ENCODE data around the gene GRB10. TPM values are rescaled to one million over a fixed set of nuclear protein-coding genes. Genes with fewer than 3 reads are reported as not detected.
A peak's percentile ranks its signal among the peaks of the same experiment; 100 is the strongest.

The GRB10 gene
- total RNA-seq, 1 donor from 2014 or later, result 67.7 TPM

DNA sequence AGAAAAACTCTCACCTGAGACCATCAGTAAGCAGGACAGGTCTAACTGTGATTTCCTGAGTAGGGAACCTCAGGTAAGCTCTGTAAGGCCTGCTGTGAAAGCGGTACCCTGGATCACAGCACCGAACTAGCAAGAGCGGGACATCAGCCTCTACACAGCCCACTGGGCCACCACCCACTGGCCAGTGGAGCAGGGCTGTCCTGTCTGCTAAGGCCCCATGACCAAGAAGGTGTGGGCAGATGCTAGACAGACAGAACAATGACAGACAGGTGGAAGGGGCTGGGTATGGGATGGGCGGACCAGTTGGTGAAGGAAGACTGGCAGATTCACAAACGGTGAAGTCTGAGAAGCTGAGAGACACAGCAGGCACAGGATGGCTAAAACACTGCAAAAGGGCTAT, 138.1 kb downstream of the GRB10 start:
- FAIRE-seq, result no peak
- no peak for DNase-seq (ENCODE audit: low read depth)
- Histone ChIP-seq H3K36me3 (ENCODE audit: control insufficient read depth, insufficient read depth, low read length) (no peaks in the 10 kb centered on the region), H3K4me3 (ENCODE audit: low read depth, low read length) (no peak overlapping the region), H3K27me3 (ENCODE audit: control insufficient read depth, insufficient read depth, low read length) (no peaks in the 10 kb centered on the region)
- TF ChIP-seq, protein P1, sequence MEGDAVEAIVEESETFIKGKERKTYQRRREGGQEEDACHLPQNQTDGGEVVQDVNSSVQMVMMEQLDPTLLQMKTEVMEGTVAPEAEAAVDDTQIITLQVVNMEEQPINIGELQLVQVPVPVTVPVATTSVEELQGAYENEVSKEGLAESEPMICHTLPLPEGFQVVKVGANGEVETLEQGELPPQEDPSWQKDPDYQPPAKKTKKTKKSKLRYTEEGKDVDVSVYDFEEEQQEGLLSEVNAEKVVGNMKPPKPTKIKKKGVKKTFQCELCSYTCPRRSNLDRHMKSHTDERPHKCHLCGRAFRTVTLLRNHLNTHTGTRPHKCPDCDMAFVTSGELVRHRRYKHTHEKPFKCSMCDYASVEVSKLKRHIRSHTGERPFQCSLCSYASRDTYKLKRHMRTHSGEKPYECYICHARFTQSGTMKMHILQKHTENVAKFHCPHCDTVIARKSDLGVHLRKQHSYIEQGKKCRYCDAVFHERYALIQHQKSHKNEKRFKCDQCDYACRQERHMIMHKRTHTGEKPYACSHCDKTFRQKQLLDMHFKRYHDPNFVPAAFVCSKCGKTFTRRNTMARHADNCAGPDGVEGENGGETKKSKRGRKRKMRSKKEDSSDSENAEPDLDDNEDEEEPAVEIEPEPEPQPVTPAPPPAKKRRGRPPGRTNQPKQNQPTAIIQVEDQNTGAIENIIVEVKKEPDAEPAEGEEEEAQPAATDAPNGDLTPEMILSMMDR (IDR thresholded peaks at IDR 0.05; ENCODE audit: insufficient read depth, low read length, severe bottlenecking), result no peak

DNA sequence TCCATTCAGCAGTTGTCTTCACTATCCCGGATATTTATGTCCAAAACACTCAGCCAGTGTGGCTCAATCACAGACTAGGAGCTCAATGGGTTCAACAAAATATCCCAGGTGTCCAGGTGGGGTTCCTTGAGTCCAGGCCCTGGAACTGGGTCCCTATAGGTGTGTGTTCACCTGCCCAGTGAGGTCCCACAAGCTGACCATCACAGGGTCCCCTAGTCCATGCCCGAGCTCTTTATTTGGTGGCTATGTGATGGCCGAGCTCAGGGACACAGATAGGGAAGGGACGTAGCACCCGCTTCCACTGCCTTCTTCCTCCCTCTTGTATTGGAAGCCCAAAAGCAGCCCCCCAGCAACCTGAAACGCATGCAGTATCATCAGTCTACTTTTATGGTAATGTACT, 138.6 kb downstream of the GRB10 start:
- Histone ChIP-seq H3K27me3 (ENCODE audit: control insufficient read depth, insufficient read depth, low read length) (no peaks in the 10 kb centered on the region), H3K4me3 (ENCODE audit: low read depth, low read length) (no peak overlapping the region), H3K36me3 (ENCODE audit: control insufficient read depth, insufficient read depth, low read length) (no peaks in the 10 kb centered on the region)
- DNase-seq (ENCODE audit: low read depth) (no peak), FAIRE-seq (no peak)
- TF ChIP-seq, protein P1 (IDR thresholded peaks at IDR 0.05; ENCODE audit: insufficient read depth, low read length, severe bottlenecking), result no peak

DNA sequence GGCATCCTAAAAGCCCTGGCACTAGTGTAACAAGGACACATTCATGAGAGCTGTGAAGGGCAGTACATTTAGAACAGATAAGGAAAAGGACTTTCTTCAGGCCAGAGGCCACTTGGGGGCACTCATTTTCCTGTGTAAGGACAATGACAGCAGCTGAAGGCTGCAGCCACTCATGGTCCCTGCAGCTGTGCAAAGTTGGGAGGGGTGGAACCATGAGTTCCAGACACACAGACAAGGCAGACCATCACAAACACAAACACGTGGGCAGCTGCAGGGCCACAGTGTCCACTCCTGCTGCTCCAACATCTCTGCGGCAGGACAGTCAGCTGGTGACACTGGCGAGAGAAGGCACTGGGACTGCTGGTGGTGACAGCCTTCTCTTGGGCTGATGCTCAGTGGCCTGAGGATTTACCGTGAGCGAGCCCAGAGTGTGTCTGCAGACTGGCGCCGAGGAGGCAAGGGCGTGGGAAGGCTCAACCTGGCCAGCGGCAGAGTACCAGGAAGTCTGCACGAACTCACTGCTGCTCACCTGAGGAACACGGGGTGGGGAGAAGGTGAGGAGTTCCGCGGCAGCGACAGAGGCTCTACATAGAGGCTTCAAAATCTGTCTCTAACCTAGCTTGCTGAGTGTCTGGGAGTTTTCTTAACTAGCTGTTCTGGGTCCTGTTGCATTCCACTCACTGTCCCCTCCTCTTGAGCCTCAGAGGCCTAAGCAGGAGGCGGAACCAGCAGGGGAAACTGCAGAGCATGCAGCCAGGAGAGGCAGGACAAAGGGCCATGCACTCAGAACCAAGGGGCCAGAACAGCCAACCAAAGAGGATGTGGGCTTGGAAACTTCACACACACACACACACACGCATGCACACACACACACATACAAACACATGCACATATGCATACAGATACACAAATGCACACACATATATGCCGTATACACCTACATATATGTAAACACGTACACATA, 141.0 kb downstream of the GRB10 start:
- H3K36me3 ChIP-seq (ENCODE audit: control insufficient read depth, insufficient read depth, low read length), result no peaks in the 10 kb centered on the region
- FAIRE-seq, result no peak
- TF ChIP-seq, protein P1 (IDR thresholded peaks at IDR 0.05; ENCODE audit: insufficient read depth, low read length, severe bottlenecking), result no peak
- H3K27me3 ChIP-seq (ENCODE audit: control insufficient read depth, insufficient read depth, low read length), result no peaks in the 10 kb centered on the region
- DNase-seq (ENCODE audit: low read depth), result no peak
- no peak overlapping the region for H3K4me3 ChIP-seq (ENCODE audit: low read depth, low read length)

DNA sequence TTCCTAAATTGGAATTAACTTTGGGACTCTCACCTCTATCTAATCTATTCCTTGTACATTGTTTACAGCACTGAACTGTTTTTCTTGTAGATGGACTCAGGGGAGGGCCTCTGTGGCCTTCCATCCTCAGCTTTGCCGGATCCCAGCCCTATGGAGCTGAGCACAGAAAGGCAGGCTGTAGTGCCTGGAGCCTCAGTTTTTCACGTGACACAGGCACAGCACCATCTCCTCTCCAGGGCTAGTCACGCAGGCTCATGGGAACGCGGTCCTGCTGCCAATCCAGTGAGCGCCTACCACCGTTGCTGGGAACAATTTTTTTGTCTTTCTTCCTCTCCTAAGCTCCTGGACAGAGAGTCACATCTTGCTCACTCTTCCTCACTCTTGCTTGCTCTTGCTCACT, 141.9 kb downstream of the GRB10 start:
- TF ChIP-seq, protein P1 (IDR thresholded peaks at IDR 0.05; ENCODE audit: insufficient read depth, low read length, severe bottlenecking), result no peak
- Histone ChIP-seq H3K4me3 (ENCODE audit: low read depth, low read length) (no peak overlapping the region), H3K27me3 (ENCODE audit: control insufficient read depth, insufficient read depth, low read length) (no peaks in the 10 kb centered on the region), H3K36me3 (ENCODE audit: control insufficient read depth, insufficient read depth, low read length) (no peaks in the 10 kb centered on the region)
- DNase-seq (ENCODE audit: low read depth) (no peak), FAIRE-seq (no peak)

DNA sequence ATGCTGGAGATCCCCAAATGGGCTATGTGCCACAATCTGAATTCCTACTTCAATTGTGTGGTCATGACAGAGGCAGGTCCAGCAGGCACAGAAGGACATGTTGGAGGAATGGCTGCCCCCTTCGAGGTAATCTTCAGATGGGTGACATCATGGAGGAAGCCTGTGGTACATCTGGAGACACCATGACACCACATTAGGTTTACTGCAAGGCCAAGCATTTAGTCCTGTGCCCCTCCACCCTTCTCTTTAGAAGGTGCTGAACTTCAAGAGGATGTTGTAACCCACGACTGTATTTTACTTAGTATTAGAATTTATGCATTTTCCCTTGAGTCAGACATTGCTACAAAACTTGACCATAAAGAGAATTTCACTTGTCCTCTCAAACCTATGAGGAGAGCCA, 142.4 kb downstream of the GRB10 start:
- Histone ChIP-seq H3K27me3 (ENCODE audit: control insufficient read depth, insufficient read depth, low read length) (no peaks in the 10 kb centered on the region), H3K36me3 (ENCODE audit: control insufficient read depth, insufficient read depth, low read length) (no peaks in the 10 kb centered on the region), H3K4me3 (ENCODE audit: low read depth, low read length) (no peak overlapping the region)
- DNase-seq (ENCODE audit: low read depth), result no peak
- FAIRE-seq, result peak; percentile 36
- TF ChIP-seq, protein P1 (IDR thresholded peaks at IDR 0.05; ENCODE audit: insufficient read depth, low read length, severe bottlenecking), result no peak

All from bronchial epithelial cell (primary cell).